GM19025 (cell line): ENCODE measurements around the gene MEGF6.

Source experiments
- ATAC-seq: cut with Tn5 transposase; IDR thresholded peaks from one replicate; pipeline ENCODE4 v1.9.1; 2021; ENCODE audit warnings: mild to moderate bottlenecking, low read depth, moderate library complexity; ENCODE audit not compliant: unreplicated experiment

The MEGF6 gene

DNA sequence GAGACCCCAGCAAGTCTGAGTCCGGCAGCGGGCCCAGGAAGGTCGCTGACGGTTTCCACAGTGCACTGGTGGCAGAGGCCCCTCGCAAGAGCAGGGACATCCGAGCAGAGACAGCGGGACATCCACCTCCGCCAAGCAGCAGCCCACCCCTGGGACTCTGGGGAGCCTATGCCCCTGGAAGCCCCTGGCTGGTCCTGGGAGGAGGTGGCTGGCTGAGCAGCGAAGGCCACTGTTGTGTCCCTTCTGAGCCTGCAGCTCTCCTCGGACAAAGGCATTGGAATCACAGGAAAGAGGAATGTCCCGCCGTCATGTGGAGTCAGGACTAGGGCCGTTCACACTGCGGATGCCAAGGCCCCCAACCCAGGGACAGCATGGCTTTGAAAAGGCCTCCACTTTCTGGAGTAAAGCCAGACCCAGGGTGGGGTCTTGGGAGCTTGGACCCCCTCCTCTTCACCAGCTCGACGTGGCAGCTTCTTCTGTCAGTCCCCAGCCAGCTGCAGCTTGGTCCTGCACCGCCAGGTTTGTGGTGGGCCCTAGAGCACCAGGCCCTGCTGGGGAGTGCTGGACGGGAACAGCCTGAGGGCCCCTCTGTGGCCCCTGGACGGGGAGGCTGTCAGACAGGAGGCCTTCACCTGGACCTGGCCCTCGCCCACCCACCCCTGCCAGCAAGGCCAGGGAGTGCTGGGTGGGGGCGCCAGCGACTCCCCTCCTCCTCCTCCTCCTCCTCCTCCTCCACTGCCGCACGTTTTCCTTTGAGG is 1.4 kb downstream of the MEGF6 start:
- no peak for ATAC-seq

DNA sequence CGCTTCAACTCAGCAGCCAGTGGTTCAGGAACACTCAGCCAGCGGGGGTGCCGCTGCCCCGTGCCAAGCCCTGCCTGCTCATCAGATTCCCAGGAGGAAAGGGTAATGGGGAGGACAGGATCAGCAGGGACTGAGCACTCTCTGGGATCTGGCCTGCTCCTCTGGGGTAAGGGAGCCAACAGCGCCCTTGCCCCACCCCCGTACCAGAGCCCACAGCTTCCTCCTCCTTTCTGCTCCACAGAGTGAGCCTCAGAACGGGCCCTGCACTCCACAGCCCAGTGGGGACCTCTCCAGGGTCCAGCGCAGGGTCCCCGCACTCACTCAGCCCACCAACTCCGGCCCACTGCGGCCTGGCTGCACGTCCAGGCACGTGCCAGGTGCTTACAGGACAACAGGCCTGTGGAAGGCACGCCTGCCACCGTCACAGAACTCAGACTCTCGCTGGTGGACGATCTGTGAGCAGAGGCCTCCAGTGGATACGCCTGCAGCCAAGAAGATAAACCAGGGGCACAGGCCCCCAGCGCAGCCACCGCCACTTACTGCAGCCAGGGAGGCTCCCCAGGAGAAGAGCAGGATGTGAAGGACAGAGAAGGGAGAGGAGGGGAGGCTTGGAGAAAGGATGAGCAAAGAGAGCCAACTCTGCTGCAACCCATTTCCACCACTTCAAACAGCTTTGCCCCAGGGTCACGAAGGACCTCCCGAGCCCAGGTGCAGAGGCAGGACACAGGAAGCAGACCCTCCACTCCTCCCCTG is 2.1 kb downstream of the MEGF6 start:
- ATAC-seq: no peak

DNA sequence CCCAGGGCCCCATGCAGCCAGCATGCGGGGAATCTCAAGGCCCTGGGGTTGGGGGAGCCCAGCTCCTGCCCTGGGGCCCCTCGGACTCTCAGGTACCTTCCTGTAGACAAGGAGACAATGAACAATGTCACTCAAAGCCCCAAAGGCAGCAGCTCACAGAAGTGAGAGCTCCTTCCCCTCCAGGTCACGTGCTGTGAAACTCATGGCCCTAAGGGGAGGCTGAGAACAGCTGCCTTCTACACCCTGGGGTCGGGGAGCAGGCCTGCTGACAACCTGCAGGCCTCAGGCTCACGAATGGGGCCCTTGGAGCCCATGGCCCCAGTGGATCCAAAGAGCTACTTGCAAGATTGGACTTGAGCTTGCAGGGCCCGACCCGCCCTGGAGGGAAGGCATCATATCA is 3.2 kb downstream of the MEGF6 start:
- ATAC-seq: no peak

DNA sequence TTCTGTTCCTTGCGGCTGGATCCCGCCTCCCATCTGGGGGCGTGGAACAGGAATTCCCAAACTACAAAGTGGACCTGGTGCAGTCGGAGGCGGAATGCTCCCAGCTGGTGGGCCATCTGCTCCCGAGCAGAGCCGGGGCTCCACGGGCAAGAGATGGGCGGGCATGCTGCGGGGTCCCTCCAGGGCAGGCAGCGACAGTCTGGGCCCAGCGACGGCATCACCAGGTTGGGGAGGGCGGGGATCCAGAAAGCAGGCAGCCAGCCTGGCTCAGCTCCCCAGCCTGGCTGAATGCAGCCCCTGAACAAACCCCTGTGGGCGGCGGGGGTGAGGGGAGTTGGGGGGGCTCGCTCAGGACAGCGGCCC is 3.6 kb downstream of the MEGF6 start:
- ATAC-seq: no peak

DNA sequence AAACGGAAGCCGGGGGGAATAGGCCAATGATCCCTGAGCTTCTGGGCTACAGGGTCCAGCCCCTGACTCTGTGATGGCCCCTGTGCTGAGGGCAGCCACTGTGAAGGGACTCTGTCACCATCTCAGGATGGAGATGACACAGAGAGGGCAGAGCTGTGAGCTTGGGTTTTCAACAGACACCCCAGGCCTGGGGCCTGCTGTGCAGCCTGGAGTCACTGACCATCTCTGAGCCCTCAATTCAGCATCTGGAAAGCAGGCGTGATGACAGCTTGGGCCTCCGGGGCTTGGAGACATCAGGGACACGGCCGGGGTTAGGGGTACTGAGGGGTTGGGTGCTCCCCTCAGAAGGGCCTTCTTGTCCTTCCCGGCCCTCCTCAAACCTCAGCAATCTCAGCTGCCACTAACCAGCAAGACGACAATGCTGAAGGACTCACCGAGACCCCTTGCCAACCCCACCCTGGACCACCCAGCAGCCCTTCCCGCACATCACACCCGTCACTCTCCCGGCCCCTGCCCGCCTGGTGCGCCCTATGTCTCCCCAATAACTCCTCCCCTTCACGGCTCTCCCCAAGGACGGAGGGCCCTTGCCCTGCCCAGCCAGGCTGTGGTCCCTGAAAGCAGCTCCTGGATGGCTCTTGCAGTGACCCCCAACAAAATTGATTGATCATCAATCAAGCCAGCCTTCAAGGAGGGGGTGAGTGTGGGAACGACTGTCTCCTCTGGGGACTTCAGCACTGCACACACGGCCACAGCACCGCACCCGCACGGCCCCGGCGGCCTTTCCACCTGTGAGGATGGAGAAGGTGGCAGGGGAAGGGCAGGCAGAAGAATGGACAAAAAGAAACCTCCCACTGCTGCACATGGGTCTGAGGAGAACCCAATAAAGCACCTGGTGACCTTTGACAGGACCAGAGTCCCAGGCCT is 4.3 kb downstream of the MEGF6 start:
- ATAC-seq: no peak

DNA sequence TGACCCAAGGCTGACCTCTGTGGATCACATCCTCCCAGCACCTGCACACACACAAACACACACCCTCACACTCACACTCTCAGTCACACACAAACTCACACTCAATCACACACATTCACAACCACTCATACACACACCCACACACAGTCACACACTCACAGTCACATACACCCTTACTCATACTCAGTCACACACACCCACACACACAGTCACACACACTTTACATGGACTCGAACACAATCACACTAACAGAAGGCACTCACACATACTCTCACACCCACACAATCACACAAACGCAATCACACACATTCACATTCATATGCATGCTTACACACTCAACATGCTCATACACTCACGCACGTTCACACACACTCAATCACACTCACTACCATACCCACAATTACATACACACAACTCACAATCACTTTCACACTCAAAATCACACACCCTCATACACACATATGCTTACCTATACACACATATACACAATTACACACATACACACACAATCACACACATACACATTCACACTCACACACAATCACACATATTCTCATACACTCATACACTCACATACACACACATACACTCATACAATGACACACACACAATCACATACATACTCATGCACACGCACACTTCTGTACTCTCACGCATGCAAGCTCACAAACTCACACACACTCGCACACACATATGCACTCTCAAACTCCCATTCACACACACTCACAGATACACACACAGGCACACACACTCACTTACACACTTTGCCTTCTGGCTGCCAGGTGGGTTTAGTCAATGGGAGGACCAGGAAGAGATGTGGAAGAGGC is 6.1 kb downstream of the MEGF6 start:
- ATAC-seq: no peak

DNA sequence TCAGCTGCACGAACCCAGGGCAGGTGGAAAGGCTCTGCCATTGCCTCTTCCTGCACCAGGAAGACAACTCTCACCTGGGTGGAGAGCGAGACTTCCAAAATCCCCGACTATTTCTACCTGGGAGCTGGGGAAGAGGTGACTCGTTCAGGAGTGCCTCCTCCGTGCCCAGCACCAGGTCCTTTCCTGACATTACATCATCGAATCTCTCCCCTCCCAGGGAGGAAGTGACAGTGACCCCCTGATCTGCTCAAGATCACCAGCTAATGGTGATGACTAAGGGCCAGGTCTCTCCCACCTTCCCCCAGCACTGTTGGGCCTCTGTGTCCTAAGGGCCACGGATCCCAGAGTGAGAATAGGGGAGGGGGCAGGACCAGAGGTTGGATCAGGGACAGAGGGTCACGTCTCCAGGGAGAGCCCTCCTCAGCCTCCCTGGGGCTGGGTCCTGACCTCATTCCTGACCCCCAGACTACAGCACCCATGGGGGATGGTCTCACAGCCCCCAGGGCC is 6.8 kb downstream of the MEGF6 start:
- no peak for ATAC-seq

DNA sequence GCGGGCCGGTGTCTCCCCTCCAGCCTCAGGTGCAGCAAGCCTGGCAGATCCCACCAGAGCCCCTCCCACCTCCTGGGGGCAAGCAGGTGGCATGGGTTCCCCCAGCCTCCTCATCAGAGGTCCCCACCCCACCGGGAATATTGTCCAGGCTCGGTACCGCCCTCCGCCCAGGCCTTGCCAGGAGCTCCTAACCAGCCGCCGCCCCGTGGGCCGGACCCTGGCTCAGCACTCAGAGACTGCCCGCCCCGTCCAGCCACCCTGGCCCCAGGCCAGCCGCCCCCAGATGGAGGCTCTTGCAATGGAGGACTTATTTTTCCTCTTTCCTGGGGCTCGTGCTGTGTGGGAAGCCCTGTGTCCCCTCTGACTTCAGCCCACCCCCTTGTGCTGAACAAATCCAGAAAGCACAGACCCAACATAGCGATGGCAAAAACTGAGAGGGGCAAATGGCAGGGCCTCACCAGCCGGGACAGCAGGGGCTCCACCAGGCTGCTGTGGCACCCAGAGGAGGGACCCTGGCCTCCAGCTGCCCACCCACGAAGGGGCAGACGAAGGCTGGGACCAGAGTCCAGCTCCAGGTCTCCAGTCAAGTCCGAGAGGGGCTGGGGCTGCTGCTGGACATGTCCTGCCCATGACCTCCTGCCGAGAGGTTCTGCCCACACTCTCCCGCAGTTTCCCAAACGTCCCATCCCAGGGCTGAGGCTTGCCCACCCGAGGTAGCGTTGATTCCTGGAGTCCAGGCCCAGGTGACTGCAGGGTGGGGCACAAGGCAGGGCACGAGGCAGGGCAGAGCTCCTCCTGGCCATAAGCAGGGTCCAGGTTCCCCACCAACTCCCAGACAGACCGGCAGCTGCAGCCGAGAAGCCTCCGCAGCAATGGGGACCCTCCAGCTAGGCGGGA is 7.5 kb downstream of the MEGF6 start:
- ATAC-seq: no peak

DNA sequence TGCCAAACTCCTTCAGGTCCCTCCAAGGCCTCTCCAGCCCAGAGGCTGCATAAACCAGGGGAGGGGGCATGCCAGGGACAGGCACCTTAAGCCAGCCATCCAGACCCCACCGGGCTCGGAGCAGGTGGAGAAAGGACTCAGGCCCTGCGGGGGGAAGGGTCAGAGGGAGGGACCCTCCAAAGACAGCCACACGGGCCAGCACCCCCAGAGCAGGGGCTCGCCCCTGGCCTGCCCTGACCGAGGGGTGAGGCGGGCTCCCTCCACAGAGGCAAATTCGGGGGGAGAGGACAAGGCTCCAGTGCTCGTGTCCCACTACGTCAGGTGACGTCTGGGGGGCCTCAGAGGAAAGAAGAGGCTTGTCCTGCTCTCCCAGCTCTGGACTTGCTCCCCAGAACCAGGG is 8.2 kb downstream of the MEGF6 start:
- ATAC-seq: no peak

DNA sequence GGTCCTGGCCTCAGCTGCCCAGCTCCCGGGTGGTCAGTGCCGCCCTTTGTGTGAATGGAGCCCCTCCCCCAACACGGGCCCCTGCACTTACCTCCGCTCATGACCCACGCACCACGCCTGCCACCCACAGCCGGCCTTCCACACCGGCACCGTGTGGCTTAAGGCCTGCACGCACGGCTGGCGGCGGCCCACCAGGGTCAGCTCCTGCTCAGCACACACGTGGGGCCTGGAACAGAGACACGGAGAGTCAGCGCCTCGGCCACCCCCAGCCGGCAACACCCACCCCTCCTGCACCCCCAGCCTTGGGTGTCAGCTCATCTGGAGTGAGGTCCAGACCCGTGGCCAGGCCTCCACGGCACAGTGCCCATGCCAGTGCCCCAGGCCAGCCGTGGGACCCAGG is 8.9 kb downstream of the MEGF6 start:
- no peak for ATAC-seq

DNA sequence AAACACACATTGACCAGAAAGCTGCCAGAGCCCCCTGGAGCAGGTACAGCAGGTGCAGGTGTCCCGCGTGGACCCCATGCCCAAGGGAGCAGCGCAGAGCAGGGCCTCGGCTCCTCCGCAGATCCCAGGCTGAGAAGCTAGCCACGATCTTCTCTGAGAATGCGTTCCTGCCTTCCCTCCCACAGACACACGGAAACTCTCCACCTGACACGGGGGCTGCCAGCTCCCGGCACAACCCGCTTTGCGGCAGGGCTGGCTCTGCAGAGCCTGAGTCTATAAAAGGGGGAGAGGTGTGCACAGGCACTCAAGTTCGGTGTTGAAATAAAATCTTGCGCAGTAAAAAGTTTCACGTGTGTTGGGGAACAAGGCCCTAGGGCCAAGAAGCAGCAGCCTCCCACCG is 9.6 kb downstream of the MEGF6 start:
- ATAC-seq: no peak

DNA sequence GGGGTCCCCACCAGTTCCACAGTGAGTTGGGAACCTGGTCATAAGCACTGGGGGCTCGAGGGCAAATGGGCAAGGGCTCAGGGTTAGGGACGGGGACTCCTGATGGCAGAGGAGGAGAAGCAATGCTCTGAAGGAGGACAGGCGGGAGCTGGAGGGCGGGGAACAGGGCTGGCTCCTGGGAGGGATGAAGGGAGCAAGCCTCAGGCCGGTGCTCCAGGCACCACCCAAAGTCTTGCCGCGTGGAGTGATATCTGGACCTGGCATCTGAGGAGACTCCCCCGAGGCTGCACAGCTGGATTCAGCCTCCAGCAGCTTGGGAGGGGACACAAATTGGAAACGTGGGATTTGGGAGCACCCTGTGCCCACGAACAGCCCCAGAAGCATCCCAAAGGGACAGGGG is 11.0 kb downstream of the MEGF6 start:
- no peak for ATAC-seq

DNA sequence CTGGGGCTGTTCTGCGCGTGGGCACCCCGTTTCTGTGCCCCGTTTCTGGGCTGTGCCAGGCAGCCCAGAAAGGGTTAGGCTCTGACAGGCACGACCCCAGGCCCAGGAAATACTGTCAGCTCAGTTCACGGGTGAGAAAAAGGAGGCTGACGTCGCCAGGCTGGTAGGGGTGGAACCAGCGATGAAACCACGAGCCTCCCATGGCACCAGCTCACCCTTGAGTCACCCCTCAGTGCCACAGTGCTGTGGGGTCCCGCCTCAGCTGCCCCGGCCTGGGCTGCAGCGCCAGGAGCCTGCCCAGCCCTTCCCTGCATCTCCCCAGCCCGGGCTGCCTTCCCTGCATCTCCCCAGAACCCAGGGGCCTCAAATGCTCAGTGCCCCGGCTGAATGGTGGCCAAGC is 11.5 kb downstream of the MEGF6 start:
- ATAC-seq: no peak

DNA sequence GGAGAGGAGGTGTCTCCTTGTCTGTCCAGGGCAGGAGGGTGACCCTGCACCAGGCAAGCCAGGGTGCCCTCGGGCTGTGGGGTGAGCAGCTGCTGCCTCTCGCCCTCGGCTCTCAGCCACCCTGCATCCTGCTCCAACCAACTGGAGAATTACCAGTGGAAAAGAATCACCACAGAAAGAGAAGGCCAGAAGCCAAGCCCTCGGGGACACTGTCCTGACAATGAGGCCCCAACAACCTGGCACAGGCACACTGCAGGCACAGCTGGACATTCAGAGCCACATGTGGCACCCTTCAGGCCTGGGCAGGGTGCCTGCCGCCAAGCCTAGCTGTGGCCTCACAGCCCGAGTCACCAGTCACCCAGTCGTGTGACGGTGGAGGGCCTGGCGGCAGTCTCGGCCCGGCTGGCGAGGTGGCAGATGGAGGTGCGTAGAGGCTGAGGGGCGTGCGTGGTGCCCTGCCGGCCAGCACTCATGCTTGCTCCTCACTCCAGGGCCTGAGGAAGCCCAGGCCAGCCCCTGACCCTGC is 12.0 kb downstream of the MEGF6 start:
- no peak for ATAC-seq

DNA sequence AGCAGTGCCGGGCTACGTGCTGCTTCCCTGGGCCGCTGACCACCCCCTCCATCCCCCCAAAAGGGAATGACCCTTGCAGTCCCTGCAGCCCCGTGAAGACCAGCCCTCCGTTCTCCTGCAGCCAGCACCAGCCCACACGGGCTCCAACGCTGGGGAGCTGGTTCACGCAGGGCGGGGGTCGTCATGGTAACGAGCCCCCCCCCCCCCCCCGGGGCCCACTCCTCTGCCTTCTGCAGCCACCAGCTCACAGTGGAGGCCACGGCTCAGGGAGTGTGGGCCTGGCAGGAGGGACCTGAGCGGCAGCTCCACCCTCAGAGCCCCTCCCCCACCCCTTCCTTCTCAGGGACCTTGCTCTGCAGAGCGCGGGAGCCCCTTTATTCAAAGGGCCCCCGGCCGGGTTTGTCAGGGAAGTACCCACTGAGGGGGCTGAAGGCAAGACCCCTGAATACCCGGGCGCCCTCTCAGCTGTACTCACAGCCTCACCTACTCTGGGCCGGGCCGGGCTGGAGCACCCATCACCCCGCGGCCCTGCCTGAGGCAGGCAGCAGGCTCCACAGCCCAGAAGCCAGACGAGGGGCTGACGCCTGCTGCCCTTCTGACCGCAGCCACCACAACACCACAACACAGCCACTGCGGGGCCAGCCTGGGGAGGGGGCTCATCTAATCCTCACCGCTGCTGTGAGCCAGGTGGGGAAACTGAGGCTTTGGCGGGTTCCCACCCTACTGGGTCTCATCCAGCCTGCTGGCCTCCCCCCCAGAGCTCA is 12.6 kb downstream of the MEGF6 start:
- no peak for ATAC-seq

DNA sequence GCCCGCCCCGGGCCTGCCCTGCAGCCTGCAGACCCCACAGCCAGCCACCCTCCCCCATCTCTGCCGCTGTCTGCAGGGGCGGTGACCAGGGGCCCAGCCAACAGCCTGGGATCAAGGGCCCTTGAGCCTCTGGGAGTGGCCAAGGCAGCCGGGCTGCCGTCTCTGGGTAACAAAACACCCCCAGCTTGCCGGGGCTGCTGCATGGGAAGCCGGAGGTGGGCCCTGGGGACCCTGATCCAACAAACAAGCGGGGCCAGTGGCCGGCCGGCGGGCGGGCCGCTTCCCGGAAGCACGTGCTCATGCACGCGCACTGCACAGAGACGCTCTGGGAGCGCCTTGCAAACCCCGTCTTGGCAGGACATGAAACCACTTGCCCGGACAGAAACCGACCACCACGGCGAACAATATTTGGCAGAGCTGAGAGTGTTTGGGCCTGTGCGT is 13.2 kb downstream of the MEGF6 start:
- ATAC-seq: no peak

DNA sequence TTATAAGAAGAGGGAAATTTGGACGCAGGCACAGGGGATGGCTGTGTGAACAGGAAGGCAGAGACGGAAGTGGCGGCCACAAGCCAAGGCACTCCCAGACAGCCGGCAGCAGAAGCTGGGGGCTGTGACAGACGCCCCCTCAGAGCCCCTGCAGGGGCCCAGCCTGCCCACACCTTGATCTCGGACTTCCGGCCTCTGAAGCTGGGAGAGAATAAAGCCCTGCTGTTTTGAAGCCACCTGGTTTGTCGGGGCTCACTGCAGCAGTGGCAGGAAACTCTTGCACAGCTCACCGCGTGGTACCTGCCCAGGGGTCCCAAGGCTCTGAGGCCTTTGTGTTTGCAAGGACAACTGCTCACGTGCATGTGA is 13.7 kb downstream of the MEGF6 start:
- ATAC-seq: no peak
